Measurements from ENCODE around the gene MRM3.
"Not testable (repeated sequence)": the region's sequence is repeated elsewhere in the genome, so short reads cannot be mapped to it uniquely, and the experiment has no call there.

MRM3 gene

DNA sequence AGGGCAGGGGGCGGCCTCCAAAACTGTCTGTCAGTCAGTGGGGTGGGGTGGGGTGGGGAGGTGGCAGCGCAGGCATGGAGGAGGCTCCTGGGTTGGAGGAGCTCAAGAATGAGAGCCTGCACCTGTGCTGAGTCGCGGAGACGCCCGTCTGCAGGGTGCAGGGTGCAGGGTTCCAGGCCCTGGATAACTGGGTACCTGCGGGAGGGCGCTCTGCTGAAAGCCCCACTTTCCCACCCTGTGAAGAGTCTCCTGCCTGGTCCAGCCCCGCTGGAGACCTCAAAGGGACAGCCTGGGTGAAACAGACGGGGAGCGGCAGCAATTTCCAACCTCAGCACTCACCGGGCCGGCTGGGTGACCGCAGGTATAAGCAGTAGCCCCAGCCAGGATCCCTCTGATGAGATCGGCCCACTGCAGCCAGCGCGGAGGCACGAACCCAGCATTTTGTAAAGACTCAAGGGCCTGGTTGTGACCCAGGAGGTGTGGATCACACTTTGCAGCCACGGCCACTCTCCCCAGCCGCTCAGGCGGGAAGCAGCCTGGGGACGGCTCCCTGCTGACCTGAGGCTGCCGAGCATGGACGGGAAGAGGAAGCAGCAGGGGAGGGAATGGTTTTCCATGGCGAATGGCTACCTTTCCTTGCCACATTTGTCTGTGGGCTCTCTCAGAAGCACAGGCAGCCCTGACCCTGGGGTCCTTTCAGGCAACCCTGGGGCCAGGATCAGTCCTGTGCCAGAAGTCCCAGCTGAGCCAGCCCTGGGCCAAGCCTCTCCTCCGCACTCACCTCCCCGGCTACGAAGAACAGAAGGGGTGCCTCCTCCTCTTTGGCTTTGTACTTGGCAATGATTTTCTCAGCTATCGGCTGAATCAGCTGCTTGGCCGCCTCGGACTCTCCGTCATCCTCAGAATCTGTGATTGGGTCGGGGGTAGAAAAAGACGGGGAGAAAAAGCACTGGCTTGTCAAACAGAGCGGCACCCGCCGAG, 21.0 kb downstream of the MRM3 start:
- Histone ChIP-seq H4K20me1 (peaks cover 0 to 56% (median 32%) of the 10 kb centered on the region in 11 experiments; a peak in 16 of 22 replicates), H3K36me3 (peaks cover 0 to 32% (median 3%) of the 10 kb centered on the region in 11 experiments; a peak in 6 of 22 replicates), H3K27me3 (peaks cover 0 to 81% (median 0%) of the 10 kb centered on the region in 11 experiments; a peak in 5 of 22 replicates), H3K27ac (peak overlapping the region in 7 of 11 experiments; percentile 0 to 75 (median 59); a peak in 13 of 22 replicates), H3K4me2 (peak overlapping the region; percentile 63 to 99 (median 95)), H3K4me1 (peaks cover 49 to 100% (median 95%) of the 10 kb centered on the region in 10 experiments), H3K9ac (peak overlapping the region in 9 of 11 experiments; percentile 6 to 82 (median 64); a peak in 17 of 22 replicates), H3K9me3 (replicated peaks in 1 of 11) (no peaks in the 10 kb centered on the region), H3K4me3 (peak overlapping the region in 7 of 10 experiments; percentile 42 to 73 (median 60); a peak in 14 of 20 replicates)
- TF ChIP-seq Cebpa-rat (IDR thresholded peaks at IDR 0.05), result no peak

DNA sequence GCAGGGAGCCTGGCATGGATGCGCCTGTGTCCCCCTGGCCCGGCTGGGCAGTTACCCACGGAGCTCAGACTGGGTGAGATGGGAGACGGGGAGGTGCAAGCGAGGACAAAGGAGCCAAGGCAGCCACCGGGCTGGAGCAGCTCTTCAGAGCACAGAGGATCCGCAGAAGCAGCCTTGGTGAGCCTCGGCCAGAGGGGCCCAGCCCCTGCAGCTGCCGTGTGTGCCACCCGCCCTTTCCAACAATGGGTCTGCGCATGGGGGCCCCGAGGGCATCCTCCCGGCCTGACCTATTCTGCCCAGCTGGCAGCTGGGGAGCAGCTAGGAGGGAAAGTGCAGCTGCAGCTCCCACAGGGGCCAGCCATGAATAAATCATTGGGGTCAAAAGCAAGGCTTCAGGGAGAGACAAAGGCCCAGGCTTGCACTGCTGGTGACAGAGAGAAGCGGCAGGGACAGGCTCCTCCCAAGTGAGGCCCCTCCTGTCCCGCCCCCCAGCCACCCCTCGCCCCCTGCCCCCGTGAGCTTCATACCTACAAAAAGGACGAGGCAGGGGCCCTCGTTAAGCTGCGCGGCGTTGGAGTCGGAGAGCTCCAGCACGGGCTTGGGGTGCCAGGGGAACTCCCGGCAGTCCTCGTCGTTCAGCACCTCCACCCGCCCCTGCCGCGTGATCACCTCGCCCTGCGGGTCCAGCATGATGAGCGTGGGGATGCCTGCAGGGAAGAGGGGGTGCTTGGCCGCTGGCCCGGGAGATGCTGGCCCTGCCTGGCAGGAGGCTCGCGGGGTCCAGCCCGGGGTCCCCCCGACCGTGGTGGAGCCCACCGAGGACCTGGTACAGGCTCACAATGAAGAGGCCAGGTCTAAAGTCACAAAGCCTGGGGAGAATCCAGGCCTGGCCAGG, 22.6 kb downstream of the MRM3 start:
- H3K9ac ChIP-seq, result peak overlapping the region in 8 of 11 experiments; percentile 29 to 82 (median 60); a peak in 14 of 22 replicates
- no peaks in the 10 kb centered on the region for H3K9me3 ChIP-seq (replicated peaks in 1 of 11)

GRCh38 chr17:805886-806285, 23.7 kb downstream of the MRM3 start:
- H3K4me2 ChIP-seq, result peak overlapping the region in 7 of 11 experiments; percentile 76 to 99 (median 97); a peak in 14 of 22 replicates
- peaks cover 47 to 98% (median 94%) of the 10 kb centered on the region in 10 experiments for H3K4me1 ChIP-seq
- H3K27ac ChIP-seq, result peak overlapping the region in 1 of 11 experiments; percentile 69; a peak in 2 of 22 replicates
- H3K27me3 ChIP-seq, result peaks cover 0 to 57% (median 0%) of the 10 kb centered on the region in 11 experiments; a peak in 5 of 22 replicates
- not testable (repeated sequence) for H3K9me3 ChIP-seq (replicated peaks in 1 of 11); H3K9ac ChIP-seq
- H3K36me3 ChIP-seq, result peaks cover 0 to 45% (median 18%) of the 10 kb centered on the region in 11 experiments; a peak in 13 of 22 replicates
- H3K4me3 ChIP-seq, result peak overlapping the region in 1 of 10 experiments; percentile 46; a peak in 1 of 20 replicates
- peaks cover 0 to 78% (median 41%) of the 10 kb centered on the region in 11 experiments; a peak in 17 of 22 replicates for H4K20me1 ChIP-seq

More for the DNA sequence above, 22.6 kb downstream of the MRM3 start:
- Histone ChIP-seq H4K20me1 (peaks cover 0 to 67% (median 33%) of the 10 kb centered on the region in 11 experiments; a peak in 16 of 22 replicates), H3K4me3 (peak overlapping the region in 6 of 10 experiments; percentile 10 to 73 (median 63); a peak in 6 of 20 replicates), H3K36me3 (peaks cover 0 to 38% (median 11%) of the 10 kb centered on the region in 11 experiments; a peak in 13 of 22 replicates), H3K4me2 (peak overlapping the region; percentile 63 to 99 (median 95)), H3K4me1 (peaks cover 49 to 98% (median 95%) of the 10 kb centered on the region in 10 experiments), H3K27me3 (peaks cover 0 to 66% (median 0%) of the 10 kb centered on the region in 11 experiments; a peak in 5 of 22 replicates), H3K27ac (peak overlapping the region in 8 of 11 experiments; percentile 10 to 75 (median 64); a peak in 15 of 22 replicates)
- no peak for TF ChIP-seq Cebpa-rat (IDR thresholded peaks at IDR 0.05)

- Histone ChIP-seq H3K9me3 (replicated peaks in 1 of 11) (no peaks in the 10 kb centered on the region), H3K9ac (peak overlapping the region in 2 of 11 experiments; percentile 32 to 49; a peak in 1 of 22 replicates), H3K4me3 (no peak overlapping the region), H3K4me2 (peak overlapping the region in 7 of 11 experiments; percentile 67 to 95 (median 81); a peak in 13 of 22 replicates), H4K20me1 (peaks cover 0 to 83% (median 45%) of the 10 kb centered on the region in 11 experiments; a peak in 18 of 22 replicates), H3K27ac (peak overlapping the region in 1 of 11 experiments; percentile 44; a peak in 1 of 22 replicates), H3K36me3 (peaks cover 0 to 45% (median 18%) of the 10 kb centered on the region in 11 experiments; a peak in 13 of 22 replicates), H3K4me1 (peaks cover 47 to 98% (median 95%) of the 10 kb centered on the region in 10 experiments), H3K27me3 (peaks cover 0 to 53% (median 0%) of the 10 kb centered on the region in 11 experiments; a peak in 5 of 22 replicates)
- TF ChIP-seq Cebpa-rat (IDR thresholded peaks at IDR 0.05), result no peak
Measured at GRCh38 chr17:806346-806745, 24.2 kb downstream of the MRM3 start.

DNA sequence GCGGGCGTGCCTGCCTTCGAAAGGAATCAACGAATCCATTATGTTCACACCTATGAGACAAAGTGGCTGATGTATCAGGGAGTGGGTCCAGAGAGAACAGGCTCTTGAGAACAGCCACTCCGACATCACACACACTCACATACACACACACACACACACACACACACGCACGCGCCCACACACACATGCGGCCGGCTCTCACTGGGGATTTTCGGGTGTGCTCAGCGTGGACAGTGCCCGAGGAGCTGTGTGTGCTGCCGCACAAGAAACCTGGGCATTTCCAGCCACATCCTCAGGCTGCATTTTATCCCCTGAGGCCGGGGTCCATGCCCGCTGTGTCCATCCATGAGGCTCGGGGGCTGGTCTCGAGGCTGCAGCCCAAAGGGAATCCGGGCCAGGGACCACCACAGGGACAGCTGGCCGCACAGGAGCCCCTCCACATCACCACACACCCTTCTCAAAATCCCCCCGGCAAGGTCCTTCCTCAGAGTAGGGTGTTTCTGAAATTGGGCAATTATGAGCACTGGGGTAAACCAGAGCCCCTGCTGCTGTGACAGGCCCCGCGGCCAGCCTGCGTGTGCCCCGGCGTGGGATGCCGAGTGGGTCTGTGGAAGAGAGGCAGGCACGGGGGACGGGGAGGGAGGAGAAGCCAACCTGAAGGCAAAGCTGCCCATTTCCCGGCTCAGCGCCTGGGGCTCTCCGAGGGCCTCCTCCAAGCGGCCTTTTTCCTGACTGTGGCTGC, 24.8 kb downstream of the MRM3 start:
- peaks cover 0 to 86% (median 45%) of the 10 kb centered on the region in 11 experiments; a peak in 18 of 22 replicates for H4K20me1 ChIP-seq
- peaks cover 0 to 49% (median 0%) of the 10 kb centered on the region in 11 experiments; a peak in 5 of 22 replicates for H3K27me3 ChIP-seq
- peak overlapping the region in 5 of 11 experiments; percentile 19 to 66 (median 44); a peak in 8 of 22 replicates for H3K27ac ChIP-seq
- H3K36me3 ChIP-seq, result peaks cover 0 to 45% (median 18%) of the 10 kb centered on the region in 11 experiments; a peak in 13 of 22 replicates
- H3K9ac ChIP-seq, result peak overlapping the region in 7 of 11 experiments; percentile 21 to 57 (median 32); a peak in 11 of 22 replicates
- H3K4me1 ChIP-seq, result peaks cover 45 to 97% (median 93%) of the 10 kb centered on the region in 10 experiments
- TF ChIP-seq Cebpa-rat (IDR thresholded peaks at IDR 0.05), result no peak
- H3K4me3 ChIP-seq, result no peak overlapping the region
- H3K9me3 ChIP-seq (replicated peaks in 1 of 11), result no peaks in the 10 kb centered on the region
- peak overlapping the region in 9 of 11 experiments; percentile 46 to 95 (median 77); a peak in 18 of 22 replicates for H3K4me2 ChIP-seq

GRCh38 chr17:807523-808294, 25.6 kb downstream of the MRM3 start:
- Histone ChIP-seq H3K4me3 (no peak overlapping the region), H3K9ac (peak overlapping the region in 7 of 11 experiments; percentile 21 to 57 (median 32); a peak in 11 of 22 replicates), H3K4me2 (peak overlapping the region in 10 of 11 experiments; percentile 3 to 95 (median 76); a peak in 18 of 22 replicates), H3K27me3 (peaks cover 0 to 42% (median 0%) of the 10 kb centered on the region in 11 experiments; a peak in 5 of 22 replicates), H3K27ac (peak overlapping the region in 5 of 11 experiments; percentile 19 to 66 (median 44); a peak in 8 of 22 replicates), H3K4me1 (peaks cover 49 to 97% (median 93%) of the 10 kb centered on the region in 10 experiments), H3K9me3 (replicated peaks in 1 of 11) (no peaks in the 10 kb centered on the region; a peak in 1 of 22 replicates), H3K36me3 (peaks cover 0 to 47% (median 23%) of the 10 kb centered on the region in 11 experiments; a peak in 15 of 22 replicates), H4K20me1 (peaks cover 0 to 87% (median 45%) of the 10 kb centered on the region in 11 experiments; a peak in 18 of 22 replicates)
- TF ChIP-seq Cebpa-rat (IDR thresholded peaks at IDR 0.05), result no peak
